Activated gamma-delta T cell treated with Interleukin-2 at 50 U/mL for 16 hours (primary cell): Measurements from ENCODE around the gene EXD3.
"Not testable (repeated sequence)": the region's sequence is repeated elsewhere in the genome, so short reads cannot be mapped to it uniquely, and the experiment has no call there.

Experiments
- DNase-seq: peaks from one replicate; pipeline ENCODE4 v3.0.0-alpha.2; 2020

EXD3 gene

DNA sequence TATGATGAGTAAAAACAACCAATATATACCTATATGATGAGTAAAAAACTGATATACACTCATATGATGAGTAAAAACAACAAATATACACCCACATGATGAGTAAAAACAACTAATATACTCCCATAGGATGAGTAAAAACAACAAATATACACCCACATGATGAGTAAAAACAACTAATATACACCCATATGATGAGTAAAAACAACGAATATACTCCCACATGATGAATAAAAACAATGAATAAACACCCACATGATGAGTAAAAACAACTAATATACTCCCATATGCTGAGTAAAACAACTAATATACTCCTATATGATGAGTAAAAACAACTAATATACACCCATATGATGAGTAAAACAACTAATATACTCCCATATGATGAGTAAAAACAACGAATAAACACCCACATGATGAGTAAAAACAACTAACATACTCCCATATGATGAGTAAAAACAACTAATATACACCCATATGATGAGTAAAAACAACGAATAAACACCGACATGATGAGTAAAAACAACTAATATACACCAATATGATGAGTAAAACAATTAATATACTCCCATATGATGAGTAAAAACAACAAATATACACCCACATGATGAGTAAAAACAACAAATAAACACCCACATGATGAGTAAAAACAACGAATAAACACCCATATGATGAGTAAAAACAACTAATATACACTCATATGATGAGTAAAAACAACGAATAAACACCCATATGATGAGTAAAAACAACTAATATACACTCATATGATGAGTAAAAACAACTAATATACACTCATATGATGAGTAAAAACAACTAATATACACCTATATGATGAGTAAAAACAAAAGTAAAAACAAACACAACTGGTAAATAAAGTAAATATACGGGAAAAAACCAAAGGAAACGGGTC, 95.1 kb downstream of the EXD3 start:
- not testable (repeated sequence) for DNase-seq

DNA sequence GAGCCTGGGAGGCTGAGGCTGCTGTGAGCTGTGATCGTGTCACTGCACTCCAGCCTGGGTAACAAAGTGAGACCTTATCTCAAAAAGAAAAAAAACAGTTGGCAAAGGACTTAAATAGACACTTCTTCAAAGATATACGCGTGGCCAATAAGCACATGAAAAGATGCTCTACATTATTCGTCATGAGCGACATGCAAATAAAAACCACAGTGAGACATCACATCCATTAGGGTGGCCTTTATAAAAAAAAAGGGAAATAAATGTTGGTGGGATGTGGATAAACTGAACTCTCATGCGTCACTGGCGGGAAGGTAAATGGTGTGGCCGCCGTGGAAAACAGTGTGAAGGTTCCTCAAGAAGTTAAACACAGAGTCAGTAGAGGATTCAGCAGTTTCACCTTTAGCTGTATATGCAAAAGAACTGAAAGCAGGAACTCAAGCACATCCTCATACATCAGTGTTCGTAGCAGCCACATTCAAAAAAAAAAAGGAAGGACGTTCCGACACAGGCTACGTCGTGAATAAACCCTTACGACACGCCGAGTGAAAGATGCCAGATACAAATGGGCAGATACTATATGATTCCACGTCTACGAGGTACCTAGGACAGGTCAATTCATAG, 96.4 kb downstream of the EXD3 start:
- DNase-seq: no peak

DNA sequence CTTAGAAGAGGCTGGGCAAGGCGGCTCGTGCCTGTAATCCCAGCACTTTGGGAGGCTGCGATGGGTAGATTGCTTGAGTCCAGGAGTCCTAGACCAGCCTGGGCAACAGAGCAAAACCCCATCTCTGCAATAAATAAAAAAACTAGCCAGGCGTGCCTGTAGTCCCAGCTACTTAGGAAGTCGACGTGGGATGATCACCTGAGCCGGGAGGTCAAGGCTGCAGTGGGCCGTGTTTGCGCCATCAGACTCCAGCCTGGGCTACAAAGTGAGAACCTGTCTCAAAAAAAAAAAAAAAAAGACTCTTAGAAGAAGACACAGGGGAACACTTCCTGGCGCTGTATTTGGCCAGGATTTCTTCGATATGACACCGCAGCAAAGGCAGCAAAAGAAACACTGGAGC, 97.2 kb downstream of the EXD3 start:
- DNase-seq: no peak

- DNase-seq: no peak
Observed at GRCh38 chr9:137325124-137325523, 97.8 kb downstream of the EXD3 start.

GRCh38 chr9:137323531-137324331, 99.2 kb downstream of the EXD3 start:
- no peak for DNase-seq

- no peak for DNase-seq
Observed at GRCh38 chr9:137321726-137322361, 101.1 kb downstream of the EXD3 start.

DNA sequence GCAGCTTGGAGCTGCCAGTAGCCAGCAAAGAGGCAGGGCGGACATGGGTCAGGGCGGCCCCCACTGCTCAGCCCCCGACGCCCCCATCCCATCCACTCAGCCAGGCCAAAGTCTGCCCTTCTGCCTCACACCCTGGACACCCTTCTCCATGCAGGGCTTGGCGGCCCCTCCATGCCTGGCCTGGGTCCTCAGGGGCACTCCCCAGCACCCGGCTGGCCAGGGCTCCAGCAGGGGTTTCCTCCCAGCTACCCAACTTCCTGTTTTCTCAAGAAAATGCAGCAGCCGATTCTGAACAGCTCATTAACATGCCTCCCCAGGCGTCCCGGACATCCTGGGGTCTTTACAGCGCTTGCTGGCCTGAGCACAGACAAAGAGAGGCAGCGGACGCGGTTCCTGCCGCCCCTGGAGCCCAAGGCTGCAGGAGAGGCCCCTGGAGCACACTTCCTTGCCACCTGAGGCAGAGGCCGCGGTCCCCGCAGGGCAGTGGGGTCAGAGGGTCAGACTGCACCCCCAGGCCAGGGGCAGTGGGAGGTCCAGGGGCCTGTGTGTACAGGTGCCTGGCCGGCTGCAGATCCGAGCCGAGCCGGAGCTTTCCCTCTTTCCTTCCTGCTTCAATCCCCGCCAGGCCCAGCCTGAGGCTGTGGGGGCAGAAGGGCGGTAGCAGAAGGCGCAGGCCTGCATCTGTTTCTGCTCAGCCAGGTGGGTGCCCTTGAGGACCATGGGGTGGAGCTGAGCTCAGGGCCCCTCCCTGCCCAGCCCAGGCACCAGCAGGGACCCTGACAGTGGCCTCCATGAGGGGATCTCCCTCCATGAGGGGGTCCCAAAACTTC, 102.2 kb downstream of the EXD3 start:
- DNase-seq: peak; percentile 48

GRCh38 chr9:137319739-137320551, 103.0 kb downstream of the EXD3 start:
- no peak for DNase-seq

- no peak for DNase-seq
Observed at GRCh38 chr9:137319011-137319738, 103.8 kb downstream of the EXD3 start.

DNA sequence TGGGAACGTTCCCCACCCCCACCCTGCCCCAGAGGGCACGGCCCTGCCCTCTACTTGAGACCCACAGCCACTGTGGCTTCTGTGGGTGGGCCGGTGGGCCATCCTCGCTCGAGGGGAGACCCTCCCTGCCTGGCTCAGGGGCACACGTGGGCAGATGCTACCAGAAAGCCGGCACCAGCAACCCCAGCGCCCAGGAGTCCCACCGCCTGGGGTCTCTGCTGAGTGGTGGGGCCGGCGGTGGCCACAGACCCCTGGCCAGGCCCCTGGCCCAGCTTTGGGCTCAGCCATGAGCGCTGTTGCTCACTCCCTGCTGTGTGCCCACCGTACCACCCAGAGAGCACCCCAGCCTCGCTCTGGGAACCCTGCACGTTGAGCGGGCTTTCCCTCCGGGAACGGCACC, 104.4 kb downstream of the EXD3 start:
- DNase-seq: no peak

DNA sequence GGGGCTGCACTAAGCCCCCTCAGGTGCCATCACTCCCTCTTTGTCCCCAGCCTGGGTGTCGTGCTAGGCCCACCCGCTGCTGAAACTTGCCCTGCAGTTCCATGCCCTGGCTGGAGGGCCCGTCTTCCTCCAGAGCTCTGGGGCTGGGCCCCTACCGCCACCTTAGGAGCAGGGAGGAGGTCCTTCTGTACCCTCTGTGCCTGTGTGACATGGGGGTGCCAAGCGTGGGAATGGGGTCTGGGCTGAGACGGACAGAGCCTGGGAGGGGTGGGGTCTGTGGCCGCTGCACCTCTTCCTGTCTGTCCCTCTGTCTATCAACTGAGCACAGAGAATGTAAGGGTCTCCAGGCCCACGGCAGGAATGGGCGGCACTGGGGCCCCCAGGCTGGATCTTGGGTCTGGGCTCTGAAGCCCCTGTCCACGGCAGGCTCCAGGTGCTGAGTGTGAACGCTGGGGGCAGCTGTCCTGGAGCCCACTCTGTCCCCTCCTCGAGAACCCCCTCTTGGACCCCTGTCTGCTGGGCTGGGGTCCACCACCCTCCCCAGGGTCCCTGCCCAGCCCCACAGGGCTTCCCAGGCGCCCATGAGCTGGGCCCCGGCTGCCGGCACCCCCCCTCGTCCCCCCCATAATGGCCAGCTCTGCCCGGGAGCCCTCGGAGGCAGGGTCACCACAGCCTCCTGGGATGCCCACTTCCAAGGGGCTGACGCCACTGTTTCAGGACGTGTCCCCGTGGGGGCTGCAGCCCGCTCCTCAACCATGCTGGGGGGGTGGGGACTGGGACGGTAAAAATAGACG, 105.0 kb downstream of the EXD3 start:
- DNase-seq: no peak

GRCh38 chr9:137317021-137317717, 105.8 kb downstream of the EXD3 start:
- no peak for DNase-seq

DNA sequence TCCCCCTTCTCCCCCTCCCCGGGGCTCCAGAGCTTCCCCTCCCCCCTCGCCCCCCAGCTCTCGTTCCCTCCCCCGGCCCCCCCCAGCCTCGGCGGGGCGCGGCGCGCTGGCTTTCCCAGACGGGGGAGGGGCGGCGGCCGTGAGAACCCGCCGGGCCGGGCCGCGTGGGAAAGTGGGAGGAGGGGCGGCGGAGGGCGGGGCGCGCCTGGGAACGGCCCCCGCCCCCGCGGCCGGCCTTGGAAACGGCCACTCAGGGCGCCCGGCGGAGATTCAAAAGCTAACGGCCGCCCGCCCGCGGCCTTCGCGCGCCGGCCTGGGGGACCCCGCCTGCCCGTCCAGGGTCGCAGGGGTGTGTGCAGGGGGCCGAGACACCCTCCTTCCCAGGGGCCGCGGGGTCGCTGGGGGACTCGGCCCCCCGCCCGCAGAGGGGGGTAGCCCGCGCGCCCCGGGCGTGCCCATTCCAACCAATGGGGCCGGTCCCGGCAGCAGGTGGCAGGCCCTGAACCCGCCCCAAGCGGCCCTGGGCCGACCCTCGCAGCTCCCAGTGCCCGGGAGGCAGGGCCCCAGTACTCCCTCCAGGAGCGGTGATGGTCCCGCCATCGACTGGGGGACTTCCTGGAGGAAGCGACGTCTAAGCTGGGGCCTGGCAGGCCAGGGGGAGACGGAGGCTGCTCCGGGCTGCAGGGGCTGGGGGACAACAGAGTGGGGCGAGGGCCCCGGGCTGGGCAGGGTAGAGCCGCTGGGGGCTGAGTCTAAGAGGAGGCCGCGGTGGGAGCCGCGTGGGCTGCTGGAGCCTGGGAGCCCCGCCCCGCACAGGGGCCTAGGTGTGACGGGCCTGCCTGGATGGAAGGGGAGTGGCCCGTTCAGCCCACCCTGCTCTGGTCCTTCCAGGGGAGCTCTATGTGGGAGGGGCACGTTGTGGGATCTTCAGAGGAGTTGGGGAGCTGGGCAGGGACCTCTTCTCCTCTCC, 106.7 kb downstream of the EXD3 start:
- no peak for DNase-seq

DNA sequence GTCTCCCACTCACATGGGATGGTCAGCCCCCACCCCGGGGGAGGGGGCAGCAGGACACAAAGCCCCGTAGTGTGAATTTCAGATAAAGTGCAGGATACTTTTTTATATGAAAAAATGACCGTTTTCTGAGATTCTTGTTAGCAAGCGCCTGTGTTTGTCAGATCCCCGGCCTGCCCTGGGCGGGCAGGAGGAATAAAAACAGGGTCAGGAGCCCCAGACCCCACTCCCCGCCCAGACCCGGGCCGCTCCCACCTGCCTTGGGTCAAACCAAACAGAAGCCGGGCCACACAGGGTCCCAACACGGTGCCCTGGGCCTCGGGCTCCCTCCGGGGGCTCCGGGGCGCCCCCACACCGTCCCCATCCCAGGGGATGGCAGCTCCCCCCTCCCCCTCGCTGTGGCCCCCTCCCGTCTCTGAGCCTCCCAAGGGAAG, 107.4 kb downstream of the EXD3 start:
- DNase-seq: no peak

DNA sequence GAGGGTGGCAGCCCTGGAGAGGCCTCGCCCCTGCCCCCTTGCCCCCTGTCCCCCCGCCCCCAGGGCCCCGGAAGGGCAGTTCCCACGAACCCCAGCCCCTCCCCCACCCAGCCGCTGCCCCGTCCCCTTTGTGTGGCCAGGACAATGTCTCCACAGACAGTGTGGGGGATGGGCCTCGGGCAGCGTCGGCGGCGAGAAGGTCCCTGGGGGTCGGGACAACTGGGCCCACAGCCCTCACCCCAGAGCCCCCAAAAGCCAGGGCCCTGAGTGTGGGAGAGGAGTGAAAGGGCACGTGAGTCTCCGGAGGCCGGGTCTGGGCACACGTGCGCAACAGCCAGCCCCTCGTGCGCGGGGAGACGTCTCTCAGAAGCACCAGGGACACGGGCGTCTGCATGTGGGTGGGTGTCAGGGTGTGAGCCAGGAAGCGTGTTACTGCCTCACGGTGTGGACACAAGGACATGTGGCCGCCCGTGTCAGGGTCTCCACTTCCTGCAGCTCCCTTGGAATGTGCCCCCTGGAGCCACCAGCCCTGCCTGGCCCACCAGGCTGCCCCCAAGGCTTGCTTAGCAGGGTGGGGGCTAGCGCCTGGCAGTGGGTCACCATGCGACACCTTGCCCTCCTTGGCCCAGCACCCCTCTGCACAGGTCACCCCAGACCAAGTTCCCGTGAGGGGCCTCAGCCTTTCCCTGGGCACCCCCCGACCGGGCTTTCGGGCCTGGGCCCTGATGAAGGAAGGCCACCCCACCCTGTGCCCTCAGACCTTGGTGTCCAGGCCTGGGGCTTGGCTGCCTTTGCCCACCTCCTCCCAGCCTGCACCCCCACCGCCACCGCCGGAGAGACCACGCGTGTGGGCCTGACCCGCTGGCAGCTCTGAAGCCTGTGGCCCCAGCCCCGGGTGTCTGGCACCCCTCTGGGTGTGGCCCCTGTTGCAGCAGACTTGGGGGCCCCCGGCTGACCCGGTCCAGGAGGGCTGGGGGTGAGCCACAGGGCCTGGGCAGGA, 108.1 kb downstream of the EXD3 start:
- DNase-seq: no peak

DNA sequence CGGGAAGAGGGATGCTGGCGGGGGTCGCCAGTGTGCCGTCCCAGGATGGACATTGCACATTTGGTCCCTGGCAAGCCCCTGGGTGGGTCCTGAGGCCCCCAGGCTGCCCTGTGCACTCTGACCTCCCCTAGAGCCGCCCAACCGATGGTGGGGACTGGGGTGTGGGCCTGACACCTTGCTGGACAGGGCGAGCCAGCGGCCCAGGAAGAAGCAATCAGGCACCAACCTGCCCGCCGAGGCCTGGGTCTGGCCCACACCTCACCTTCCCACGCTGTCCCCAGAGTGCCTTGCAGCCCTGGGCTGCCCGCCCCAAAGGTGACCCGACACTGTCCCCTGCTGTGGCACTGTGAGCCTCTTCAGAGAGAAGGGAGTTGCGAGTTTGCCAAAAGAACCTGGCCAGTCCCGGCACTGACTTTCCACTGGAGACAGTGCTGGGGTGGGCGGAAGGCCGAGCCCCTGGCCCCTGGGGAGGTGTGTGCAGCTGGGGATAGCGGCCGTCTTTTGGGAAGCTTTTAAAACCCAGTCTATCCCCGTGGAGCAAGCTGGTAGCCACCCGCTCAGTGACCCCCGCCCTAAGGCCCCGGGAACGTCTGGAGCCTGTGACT, 108.9 kb downstream of the EXD3 start:
- no peak for DNase-seq
